LNCaP clone FGC (cell line): Measurements from ENCODE around the gene ZNF423.

Experiments used
- DNase-seq: peaks from one replicate; pipeline ENCODE4 v3.0.0-alpha.2; 2011; ENCODE audit warnings: low read depth
- H3K4me3 ChIP-seq: 2 replicates; pipeline ENCODE4 v1.5.1; 2011; ENCODE audit warnings: mild to moderate bottlenecking, low read depth, low read length, control low read depth
- TF ChIP-seq, protein P1 (sequence below): IDR thresholded peaks from 2 replicates; pipeline ENCODE4 v1.5.1; 2012; ENCODE audit warnings: mild to moderate bottlenecking; ENCODE audit not compliant: control insufficient read depth, insufficient read depth; ENCODE audit errors: extremely low read depth

ZNF423 gene

DNA sequence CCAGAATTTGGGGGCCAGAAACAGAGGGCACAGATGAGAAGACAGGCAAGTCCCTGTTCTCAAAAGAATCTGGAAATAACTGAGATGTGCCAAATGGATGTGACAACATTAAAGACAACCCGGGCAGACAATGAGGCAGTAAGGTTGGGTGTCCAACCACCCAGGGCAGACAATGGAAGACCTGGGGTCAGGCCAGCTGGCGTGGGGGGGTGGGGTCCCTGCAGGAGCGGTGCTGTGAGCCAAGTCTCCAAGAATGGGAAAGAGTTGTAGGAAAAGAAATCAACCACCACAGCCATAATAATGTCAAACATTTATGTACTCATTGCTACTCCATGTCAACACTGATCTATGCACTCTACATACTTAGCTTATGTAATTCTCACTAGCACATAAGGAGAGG lies 279.0 kb downstream of the ZNF423 start:
- no peak for DNase-seq
- TF ChIP-seq, protein P1, sequence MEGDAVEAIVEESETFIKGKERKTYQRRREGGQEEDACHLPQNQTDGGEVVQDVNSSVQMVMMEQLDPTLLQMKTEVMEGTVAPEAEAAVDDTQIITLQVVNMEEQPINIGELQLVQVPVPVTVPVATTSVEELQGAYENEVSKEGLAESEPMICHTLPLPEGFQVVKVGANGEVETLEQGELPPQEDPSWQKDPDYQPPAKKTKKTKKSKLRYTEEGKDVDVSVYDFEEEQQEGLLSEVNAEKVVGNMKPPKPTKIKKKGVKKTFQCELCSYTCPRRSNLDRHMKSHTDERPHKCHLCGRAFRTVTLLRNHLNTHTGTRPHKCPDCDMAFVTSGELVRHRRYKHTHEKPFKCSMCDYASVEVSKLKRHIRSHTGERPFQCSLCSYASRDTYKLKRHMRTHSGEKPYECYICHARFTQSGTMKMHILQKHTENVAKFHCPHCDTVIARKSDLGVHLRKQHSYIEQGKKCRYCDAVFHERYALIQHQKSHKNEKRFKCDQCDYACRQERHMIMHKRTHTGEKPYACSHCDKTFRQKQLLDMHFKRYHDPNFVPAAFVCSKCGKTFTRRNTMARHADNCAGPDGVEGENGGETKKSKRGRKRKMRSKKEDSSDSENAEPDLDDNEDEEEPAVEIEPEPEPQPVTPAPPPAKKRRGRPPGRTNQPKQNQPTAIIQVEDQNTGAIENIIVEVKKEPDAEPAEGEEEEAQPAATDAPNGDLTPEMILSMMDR, result no peak
- no peak overlapping the region for H3K4me3 ChIP-seq

DNA sequence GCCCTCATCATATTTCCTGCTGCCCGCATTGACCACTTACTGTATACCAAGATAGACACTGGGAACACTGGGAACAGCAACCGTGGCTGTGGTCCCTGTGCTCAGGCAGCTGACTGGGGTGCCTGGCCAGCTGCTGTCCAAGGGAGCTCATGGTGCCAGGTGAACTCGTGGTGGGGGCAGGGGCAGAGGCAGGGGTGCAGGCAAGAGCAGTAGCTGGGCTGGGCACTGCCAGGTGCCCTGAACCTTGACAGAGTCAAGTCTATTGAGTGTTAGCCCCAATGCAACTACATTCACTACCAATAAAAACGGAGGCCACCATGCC lies 279.8 kb downstream of the ZNF423 start:
- no peak for DNase-seq
- TF ChIP-seq, protein P1, result no peak
- H3K4me3 ChIP-seq, result no peak overlapping the region

DNA sequence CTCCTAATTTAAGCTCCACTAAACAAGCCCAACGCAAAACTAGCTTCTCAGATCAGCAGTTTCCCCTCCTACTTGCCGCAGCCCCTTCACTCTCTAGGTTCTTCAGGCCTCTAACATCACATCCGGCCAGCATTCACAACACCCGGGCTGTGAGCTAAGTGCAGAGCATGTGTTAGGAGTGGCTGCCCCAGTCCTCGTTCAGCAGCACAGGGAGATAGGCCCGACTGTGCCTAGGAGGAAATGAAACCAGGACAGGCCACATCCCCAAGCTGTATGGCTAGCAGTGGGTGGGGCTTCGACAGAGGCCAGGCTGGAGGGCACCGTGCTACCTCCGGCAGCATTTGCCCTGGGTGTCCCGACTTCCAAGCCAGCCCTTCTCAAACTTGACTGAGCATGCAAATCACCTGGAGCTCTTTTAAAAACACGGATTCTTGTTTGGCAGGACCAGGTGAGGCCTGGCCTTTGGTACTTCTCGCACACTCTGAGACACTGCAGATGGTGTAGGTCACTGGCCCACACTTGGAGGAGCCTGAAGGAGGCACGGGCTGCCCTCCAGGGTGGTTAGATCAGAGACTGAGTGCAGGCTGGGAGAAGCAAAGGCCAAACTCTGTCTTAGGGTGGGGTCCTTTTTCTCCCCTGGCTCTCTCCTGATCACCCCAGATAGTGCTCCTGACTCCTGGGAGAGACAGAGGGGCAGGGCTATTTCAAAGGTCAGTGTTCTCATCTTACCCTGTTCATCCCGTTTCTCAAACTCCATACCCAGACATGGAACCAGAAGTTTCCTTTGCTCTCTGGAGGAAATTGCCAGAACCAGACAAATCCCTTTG lies 280.4 kb downstream of the ZNF423 start:
- no peak overlapping the region for H3K4me3 ChIP-seq
- TF ChIP-seq, protein P1, result no peak
- no peak for DNase-seq

DNA sequence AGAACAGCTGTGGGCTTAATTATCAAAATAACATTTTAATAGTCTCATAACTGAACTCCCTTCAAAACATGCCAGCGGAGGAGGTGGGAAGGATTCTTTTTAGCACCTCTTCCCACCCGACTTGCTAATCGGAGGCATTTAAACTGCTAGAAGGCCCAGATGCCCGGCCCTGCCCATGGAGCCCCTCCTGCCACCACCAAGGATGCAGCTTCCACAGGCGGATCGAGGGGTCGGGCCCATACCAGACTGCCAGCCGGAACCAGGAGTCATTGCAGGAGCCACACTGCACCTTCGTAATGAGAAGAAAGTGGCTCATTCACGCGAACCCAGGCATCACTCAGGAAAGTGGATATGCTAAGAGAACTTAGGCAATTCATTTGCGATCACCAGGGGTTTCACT lies 281.1 kb downstream of the ZNF423 start:
- TF ChIP-seq, protein P1, result no peak
- no peak overlapping the region for H3K4me3 ChIP-seq
- DNase-seq, result no peak

DNA sequence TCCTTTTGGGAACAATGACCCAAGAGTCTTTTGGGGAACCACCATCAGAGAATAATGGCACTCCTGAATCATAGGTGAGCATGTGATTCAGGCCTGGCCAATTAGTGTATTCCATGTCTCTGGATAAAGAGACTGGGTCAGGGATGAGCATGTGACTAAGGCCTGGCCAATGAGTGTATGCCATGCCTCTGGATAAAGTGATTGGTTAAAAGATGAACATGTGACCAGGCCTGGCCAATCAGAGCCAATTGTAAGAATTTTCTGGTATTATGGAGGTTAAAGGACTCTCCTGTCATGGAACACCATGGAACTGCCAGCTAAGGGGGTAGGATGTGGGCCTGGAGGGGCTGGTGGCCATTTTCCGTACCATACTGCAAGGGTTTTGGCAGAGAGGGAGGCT lies 288.0 kb downstream of the ZNF423 start:
- no peak overlapping the region for H3K4me3 ChIP-seq
- TF ChIP-seq, protein P1, result no peak
- DNase-seq, result no peak

DNA sequence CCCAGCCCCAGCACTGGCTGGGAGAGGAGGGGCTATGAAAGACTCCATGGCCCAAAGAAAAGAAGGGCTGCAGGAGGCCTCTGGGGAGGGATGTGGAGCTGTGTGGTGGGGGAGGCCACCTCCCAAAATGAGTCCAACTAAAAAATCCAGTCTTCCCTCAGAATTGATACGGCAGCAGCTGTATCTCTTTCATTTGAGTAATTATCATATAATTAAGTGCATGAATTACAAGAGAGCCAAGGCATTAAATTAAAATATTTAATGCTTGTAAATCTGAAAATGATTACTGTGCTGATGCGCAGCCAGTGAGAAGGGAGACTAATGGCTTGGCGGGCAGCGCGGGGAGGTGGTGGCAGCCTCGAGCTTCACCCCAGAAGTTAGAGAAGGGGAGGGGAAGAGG lies 289.5 kb downstream of the ZNF423 start:
- TF ChIP-seq, protein P1, result no peak
- DNase-seq, result no peak
- H3K4me3 ChIP-seq, result no peak overlapping the region
